CD4-positive, alpha-beta T cell treated with Interleukin-17A for 1 hour (primary cell): ENCODE data around the gene PCDH15.

ENCODE experiments used
- DNase-seq: peaks from one replicate; pipeline ENCODE4 v3.0.0-alpha.2; 2020

The PCDH15 gene

DNA sequence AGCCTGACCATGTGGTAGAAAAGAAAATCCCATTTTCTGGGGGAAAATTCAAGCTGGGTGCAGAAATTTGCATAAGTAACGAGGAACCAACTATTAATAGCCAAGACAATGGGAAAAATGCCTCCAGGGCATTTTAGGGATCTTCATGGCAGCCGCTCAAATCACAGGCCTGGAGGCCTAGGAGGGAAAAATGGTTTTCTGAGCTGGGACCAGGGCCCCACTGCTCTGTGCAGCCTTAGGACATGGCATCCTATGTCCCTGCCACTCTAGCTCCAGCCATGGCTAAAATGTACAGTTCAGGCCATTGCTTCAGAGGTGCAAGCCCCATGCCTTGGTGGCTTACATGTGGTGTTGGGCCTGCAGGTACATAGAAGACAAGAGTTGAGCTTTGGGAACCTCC is 459.0 kb downstream of the PCDH15 start:
- no peak for DNase-seq

DNA sequence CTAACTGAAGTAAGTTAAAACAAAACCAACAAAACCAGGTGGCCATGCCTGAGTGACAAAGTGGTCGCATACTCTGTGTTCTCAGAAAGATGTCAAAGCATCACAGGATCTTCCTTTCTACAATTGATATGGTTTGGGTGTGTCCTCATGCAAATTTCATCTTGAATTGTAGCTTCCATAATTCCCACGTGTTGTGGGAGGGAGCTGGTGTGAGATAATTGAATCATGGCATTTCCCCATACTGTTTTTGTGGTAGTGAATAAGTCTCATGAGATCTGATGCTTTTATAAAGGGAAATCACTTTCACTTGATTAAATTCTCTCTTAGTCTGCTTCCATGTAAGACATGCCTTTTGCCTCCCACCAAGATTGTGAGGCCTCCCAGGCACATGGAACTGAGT is 465.7 kb downstream of the PCDH15 start:
- DNase-seq, result no peak

DNA sequence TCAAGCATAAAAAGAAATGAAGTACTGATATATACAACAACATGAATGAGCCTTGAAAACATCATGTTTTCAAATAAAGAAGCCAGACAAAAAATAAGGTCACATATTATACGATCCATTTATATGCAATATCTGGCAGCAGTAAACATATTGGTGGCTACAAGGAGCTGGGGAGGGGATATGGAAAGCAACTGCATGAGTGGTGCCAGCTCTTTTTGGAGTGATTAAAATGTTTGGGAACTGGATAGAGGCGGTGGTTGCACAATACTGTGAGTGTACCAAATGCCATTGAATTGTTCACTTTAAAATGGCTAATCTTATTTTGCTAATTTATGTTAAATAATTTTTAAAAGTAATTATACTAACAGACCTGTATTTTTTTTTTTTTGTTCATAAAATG is 481.7 kb downstream of the PCDH15 start:
- no peak for DNase-seq

DNA sequence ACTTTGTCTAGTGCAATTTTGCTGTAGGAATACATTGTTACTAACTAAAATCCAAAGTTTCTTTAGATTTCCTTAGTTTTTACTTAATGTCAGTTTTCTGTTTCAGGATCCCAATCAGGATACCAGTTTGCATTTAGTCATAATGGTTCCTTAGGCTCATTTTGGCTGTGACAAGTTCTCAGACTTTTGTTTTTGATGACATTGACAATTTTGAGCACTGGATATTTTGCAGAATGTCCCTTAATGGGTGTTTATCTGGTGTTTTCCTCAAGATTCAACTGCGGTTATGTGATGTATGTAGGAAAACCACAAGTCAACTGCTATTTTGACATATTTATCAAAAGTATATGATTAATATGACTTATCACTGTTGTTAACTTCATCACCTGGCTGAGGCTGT is 482.6 kb downstream of the PCDH15 start:
- no peak for DNase-seq

DNA sequence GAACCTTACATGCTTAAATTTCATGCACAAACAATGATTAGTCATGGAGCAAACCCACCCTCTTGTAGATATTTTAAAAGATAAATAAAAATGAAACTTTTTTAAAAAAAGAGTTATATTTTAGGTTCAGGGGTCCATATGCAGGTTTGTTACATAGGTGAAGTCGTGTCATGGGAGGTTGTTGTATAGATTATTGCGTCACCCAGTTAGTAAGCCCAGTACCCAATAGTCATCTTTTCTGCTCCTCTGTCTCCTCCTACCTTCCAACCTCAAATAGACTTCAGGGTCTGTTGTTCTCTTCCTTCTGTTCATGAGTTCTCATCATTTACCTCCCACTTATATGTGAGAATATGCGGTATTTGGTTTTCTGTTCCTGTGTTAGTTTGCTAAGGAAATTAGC is 486.6 kb downstream of the PCDH15 start:
- no peak for DNase-seq

DNA sequence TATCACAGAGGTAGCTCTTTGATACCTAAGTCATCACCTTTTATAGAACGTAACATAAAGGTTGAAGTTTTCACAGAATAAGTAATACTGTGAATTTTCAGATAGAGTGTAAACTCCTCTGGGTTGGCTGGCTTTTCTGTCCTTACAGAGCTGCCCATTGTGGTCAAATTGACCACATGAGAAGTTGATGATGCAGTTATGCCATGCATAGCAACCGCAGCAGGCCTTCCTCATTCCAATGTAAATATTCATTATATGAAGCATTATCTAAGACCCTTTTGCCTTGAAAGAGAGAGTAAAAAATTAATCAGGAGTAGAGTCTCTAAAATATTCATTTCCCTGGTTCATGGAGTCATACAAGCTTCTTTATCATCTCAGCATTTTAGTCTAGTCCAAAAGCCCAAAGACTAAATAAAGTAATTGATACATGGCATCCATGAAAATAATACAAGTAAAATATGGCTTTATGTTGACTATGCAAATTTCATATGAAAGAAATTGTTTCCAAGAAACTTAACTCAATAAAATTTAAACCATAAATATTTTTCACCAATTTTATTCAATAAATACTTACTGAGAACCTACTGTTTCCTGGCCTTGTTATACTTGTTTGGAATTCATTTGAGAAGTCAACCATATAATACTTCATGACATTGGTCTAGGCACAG is 516.4 kb downstream of the PCDH15 start:
- DNase-seq, result no peak

DNA sequence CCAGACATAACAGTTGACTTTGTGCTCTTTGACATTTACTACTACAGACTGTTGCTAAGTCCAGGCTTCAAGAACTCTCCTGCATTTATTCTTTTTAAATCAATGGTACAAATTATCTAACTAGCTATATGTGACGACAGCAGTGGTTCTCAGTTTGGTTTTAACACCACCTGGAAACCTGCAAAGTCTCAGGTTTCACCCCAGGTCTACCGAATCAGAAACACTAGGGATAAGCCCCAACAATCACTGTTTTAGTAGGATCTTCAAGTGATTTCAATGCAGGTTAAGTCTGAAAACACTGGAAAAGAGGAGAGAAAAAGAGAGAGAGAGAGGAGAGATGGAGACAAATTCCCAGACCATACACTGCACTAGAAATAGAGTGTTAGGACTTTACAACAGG is 519.0 kb downstream of the PCDH15 start:
- DNase-seq, result no peak

DNA sequence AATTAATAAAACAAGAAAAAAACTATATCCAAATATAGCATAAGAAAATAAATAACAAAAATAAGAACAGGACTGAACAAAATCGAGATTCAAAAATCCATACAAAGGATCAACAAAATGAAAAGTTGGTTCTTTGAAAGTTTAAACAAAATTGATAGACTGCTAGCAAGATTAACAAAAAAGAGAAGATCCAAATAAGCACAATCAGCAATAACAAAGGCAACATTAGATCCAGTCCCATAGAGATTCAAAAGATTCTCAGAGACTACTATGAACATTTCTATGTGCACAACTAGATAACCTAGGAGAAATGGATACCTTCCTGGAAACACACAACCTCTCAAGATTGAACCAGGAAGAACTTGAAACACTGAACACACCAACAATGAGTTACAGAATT is 534.6 kb downstream of the PCDH15 start:
- no peak for DNase-seq

DNA sequence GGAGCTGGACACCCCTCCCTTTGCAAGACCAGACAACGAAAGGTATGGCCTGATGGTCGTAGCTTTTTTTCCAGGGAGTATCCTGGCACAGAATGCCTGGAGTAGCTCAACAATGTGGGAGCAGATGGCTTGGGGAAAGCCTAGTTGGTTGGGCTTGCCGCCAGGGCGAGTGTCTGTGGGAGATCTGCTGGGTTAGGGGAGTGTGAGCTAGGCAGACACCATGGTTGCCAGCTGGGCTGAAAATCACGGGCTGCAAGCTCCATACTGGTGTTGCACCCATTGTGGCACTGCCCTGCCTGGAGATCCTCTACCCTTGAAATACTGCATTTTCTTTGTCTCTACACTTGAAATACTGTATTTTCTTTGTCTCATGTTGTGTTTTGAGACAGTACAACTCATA is 538.3 kb downstream of the PCDH15 start:
- no peak for DNase-seq

DNA sequence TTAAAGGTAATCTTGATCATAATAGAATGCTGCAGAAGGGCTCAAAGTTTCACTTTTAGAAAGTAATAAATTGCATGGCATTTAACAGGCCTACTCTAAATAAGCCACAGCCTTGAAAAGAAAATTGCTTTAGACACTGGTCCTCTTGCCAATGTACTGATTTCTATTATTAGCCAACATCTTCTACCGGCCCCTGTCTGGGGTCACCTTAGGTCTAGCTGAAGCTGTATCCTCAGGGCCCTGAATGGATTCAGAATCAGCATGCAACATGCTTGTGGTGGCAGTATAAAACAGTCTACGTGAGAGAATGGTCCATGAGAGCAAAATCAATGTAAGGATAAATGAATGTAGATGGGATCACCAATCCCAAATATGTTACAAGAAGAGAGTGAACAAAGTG is 541.9 kb downstream of the PCDH15 start:
- no peak for DNase-seq

DNA sequence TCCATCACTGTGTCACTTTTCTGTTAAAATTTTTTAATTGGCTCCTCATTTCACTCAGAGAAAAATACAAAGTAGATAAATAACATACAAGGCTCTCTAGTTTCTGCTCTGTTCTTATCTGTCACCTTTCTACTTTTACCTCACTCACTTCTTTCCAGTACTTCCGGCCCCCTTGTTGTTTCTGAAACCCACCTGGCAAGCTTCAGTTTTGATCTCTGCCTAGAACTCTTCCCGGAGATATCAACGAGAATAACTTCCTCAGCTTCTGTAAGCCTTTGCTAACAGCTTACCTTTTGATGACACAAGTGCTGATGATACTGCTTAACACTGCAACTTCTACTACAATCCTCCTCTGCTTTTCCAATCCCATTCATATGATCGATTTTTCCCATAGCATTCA is 566.2 kb downstream of the PCDH15 start:
- DNase-seq, result no peak

DNA sequence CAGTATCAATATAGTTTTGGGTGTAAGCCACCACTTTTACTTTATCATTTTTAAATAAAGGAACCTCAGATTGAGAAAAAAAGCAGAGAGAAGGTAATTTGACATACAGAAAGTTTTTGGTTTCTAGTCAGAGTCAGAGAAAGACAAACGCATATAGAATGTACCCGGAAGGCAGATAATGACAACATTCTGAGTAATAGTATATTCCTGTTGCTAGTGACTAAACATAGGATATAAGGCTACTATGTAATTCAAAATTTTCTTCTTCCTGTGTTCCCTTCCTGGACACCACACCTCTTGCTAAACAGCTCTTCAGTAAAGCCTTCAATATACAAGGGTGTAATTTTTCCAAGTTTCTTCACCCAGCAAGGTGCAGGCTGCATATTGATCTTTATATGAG is 597.6 kb downstream of the PCDH15 start:
- no peak for DNase-seq

DNA sequence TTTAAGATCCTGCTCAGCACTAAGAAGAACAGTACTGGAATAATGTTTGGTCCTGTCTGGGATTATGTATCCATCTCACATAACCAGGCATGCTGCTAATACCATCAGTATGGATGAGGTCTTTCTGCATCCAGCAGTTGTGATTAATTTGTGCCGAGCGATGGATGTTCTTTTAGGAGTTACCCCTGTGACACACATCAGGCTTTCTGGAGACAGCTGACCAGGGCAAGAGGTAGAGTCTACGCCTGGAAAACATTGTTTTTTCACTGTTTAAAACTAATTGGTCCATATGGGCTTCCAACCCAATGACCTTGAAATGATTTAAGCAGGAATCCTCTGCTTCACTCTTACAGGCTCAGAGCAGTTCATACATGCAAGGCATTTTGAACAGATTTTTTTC is 603.0 kb downstream of the PCDH15 start:
- DNase-seq, result no peak

DNA sequence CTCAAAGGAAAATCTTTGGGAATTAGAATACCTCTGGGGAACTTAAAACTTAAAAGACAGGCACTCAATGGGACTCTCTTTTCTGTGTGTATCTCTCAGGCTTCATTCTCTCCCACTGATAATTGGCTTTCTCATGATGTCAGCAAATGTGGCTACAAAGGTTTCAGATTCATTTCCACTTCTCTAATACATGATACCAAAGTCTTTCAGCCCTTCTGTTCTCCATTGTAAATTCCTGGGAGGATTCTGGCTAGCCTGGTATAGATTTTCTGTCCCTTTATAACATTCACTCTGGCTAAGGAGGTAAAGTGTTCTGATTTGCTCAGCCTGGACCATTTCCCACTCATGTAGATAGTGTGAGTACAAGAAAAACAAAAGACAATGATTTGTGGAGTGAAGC is 606.2 kb downstream of the PCDH15 start:
- DNase-seq, result no peak

DNA sequence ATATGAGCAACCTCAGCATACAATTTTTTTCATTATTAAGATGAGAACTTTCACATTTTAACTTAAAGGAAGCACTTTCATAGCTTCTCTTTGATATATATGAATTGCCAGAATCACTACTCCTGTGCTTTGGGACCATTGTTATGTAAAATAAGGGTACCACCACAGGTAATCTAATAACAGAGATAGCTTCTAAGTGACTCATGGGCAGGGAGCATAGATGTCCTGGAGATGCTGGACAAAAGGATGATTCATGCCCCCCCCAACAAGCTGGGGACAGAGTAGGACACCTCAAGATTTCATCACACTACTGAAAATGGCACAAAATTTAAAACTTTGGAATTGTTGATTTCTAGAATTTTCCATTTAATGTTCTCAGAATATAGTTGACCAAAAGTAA is 641.1 kb downstream of the PCDH15 start:
- DNase-seq, result no peak

DNA sequence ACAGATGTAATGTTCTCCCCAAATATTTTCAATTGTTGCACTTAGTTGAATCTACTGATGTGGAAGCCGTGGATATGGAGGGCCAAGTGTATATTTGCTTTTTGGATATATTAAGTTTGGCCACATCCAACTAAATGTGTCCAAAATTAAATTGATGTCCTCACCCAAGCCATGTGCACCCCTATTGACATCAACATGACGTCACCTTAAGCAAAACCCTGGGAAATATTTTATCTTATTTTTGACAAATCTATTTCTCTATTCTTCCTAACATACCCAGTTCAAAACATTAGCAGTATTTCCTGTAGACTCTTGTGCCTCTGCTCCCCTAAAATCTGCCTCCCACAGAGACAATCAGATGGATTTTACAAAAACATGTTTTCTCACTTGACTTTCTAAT is 652.5 kb downstream of the PCDH15 start:
- no peak for DNase-seq

DNA sequence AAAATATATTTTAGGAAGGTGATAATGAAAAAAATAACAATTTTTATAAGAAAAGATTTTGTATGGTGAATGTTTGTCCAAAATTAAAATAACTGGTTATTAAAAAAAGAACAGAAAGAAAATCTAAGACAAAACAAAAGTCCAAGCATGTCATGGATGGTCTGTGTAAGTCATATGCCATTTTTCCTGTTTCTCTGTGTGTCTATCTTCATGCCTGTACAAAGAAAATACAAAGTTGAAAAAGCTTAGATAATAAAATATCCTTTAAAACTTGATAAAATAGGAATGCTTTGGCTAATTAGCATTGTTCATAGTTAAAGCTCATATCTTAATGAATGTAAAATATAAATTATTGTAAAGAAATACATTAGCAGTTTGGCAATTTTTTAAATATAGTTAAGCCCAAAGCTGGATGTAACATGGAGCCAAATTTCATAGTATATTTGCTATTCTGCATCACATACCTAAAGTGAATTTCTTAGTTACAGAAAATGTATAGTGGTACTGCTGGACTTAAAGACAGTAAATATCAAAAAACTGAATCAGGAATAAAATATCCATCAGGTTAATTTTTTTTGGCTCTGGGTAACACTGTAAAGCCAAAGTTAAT is 661.1 kb downstream of the PCDH15 start:
- no peak for DNase-seq

DNA sequence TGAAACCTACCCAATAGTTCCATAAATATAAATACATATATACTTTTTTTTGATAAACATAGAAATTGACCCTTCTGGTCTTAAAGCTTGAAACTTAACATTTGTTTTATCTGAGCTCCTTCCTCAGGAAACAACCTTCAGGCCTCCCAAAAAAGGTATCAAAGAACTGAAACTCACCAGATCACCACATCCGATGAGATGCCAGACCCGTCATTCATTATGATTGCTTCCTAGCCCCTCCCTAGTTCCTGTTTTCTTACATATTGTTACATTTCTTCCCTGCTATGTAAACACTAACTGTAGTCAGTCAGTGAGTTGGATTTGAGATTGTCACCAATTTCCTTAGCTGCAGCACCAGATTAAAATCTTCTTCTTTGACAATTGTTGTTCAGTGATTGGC is 663.6 kb downstream of the PCDH15 start:
- no peak for DNase-seq

DNA sequence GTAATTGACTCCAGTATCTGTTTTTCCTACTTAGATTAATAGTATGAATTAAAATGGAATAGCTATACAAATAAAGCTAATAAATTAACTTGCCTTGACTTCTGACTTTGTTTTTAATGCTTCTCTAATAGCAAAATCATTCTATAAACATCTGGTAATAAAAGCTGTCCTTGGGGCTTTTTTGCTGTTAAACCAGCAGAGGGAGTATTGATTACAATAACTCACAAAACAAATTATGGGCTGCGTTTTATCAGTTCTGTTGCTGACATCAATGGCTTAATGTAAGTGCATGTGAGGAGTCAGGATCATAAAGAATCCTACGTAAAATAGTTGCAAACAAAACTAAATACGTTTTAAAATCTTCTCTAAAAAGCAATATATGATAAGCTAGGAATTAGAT is 667.8 kb downstream of the PCDH15 start:
- DNase-seq, result no peak

DNA sequence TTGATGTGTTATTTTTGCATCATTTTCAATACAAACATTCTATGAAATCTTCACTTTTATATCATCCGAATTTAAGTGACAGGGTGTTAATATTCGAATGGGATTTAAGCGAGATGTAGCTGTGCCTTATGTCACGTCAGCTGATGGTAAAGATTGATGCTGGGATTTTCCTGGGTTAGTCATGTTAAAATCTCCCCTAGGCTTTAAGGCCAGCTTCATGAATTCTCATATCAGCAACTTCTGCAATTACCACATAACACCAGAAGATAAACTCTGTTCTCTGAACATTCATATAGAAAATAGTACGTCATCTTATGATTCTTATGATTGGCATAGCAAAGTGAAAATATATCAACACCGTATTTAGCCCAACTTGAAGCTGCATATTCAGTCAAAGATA is 669.2 kb downstream of the PCDH15 start:
- no peak for DNase-seq

DNA sequence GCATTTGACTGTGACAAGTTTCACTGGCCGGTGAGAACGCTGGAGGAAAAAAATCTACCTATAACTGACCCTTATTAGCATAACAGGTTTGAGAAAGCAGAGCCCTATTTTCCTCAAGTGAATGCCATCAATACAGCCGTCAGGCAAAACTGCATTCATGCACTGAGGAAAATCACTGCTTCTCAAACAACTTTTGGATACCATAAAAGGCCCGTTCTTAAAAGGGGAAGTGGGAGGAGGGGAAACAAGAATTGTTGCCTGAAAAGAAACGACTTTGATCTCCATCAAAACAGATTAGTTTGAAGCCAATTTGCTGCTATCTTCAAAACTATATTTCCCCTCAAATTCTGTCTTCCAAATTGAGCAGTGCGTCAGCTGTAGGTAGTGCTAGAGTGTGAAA is 670.6 kb downstream of the PCDH15 start:
- no peak for DNase-seq

DNA sequence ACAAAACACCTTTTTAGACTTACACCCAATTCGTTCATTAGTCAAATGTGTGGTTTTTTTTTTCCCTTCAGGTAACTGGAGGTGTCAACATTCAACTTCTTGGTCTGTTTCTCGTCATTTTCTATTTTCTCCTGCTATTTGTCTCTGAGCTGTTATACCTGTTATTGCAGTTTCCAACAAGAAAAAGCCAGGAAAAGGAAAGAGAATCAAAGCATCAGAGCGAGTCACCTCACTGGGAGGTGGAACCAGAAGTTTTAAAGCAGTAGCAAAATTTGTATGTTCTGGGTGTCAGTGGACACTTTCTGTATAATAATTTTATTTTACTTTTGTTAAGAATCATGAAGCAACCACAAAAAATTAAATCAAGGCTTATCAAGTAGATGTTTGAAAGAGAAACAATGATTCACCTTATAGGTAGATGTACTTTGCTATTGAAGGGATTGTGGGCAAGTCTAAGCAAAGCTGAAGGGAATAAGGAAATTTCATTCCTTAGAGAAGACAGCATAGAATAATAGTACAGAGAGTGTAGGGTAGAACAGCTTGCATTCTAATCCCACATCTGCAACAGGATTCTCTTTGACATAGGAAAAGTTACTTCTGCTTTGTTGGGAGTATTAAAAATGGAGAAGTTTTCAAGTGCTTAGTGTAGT is 675.8 kb downstream of the PCDH15 start:
- DNase-seq, result no peak

DNA sequence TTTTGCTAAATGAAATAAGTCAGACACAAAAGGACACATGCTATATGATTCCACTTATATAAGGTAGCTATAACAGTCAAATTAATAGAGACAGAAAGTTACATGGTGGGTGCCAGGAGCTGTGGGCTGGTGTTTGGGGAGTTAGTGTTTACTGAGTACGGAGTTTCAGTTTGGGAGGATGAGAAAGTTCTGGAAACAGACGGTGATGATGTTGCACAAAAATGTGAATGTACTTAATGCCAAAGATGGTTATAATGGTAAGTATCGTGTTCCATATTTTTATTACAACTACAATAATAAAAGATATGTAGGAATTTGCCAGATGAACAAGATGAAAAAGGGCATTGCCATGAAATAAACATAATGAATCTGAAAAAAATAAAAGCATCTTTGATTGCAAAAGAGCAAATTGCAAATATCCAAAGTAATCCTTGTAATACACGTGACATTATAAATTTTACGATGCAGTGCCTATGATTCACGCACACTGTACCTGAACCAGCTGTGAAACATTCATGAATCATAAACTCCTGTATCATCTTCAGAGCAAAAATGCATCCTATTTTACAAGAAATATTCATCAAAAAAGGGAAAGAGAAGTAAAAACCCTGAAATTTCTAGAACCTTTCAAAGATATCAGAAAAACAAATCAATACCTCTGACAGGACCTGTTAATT is 676.7 kb downstream of the PCDH15 start:
- no peak for DNase-seq

DNA sequence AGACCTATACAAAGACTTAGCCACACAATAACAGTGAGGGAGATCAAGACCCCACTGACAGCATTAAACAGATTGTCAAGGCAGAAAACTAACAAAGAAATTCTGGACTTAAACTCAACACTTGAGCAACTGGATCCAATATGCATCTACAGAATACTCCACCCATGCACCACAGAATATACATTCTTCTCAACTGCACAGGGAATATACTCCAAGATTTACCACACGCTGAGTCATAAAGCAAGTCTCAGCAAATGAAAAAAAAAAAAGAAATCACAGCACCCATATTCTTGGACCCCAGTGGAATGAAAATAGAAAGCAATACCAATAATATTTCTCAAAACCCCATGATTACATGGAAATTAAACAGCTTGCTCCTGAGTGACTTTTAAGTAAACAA is 680.2 kb downstream of the PCDH15 start:
- no peak for DNase-seq
